Measurements from ENCODE around the gene ZNF157. TPM values are rescaled to one million over a fixed set of nuclear protein-coding genes. Genes with fewer than 3 reads are reported as not detected.

The ZNF157 gene
- total RNA-seq, 4 donors from 2014 or later: 0.89 to 2.0 (median 1.2) TPM

DNA sequence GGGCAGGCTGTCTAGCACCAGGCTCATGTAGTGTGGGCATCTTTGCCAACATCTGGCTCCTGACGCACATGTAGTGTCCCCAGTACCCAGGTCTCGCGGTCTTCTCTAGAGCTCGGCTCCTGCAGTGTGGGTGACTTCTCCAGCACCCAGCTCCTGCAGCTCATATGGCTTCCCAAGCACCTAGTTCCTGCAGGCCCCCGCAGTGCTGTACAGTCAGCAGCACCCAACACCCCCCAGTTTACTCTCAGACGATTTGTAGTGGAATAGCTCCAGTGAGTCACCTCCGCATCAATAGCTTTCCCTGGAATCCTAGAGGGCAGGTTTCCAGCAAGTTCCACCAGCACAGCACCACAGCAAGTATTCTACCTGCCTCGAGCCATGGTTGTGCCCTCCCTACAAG, 81.7 kb downstream of the ZNF157 start:
- TF ChIP-seq POLR2A (IDR thresholded peaks at IDR 0.05): no peak
- TF ChIP-seq, protein P1, sequence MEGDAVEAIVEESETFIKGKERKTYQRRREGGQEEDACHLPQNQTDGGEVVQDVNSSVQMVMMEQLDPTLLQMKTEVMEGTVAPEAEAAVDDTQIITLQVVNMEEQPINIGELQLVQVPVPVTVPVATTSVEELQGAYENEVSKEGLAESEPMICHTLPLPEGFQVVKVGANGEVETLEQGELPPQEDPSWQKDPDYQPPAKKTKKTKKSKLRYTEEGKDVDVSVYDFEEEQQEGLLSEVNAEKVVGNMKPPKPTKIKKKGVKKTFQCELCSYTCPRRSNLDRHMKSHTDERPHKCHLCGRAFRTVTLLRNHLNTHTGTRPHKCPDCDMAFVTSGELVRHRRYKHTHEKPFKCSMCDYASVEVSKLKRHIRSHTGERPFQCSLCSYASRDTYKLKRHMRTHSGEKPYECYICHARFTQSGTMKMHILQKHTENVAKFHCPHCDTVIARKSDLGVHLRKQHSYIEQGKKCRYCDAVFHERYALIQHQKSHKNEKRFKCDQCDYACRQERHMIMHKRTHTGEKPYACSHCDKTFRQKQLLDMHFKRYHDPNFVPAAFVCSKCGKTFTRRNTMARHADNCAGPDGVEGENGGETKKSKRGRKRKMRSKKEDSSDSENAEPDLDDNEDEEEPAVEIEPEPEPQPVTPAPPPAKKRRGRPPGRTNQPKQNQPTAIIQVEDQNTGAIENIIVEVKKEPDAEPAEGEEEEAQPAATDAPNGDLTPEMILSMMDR (IDR thresholded peaks at IDR 0.05): no peak
- intact Hi-C loops (cut with DNase I): no loop called here
- DNase-seq: no peak

DNA sequence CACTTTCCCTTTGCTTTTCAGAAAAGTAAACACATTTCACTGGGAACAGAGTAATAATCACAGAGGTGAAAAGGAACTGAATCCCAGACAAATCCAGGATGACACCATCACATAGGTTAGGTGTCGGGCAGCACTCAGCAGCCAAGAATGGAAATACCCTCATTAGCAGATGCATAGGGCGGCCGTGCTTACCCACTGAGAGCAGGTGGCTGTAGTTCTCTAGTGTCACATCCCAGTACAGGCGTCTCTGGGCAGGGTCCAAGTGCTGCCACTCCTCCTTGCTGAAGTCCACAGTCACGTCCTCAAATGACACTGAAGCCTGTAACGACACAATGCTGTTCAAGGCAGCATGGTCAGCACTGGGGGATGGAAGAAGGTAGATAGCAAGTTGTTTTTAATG, 85.7 kb downstream of the ZNF157 start:
- TF ChIP-seq, protein P1 (IDR thresholded peaks at IDR 0.05): no peak
- TF ChIP-seq POLR2A (IDR thresholded peaks at IDR 0.05): no peak
- no peak overlapping the region for H3K27ac ChIP-seq
- no peak overlapping the region for H3K4me3 ChIP-seq (replicated peaks in 1 of 3)
- H3K9me3 ChIP-seq: no peaks in the 10 kb centered on the region
- no peaks in the 10 kb centered on the region for H3K27me3 ChIP-seq
- peaks cover 6 to 14% of the 10 kb centered on the region in 2 donors for H3K36me3 ChIP-seq
- H3K4me1 ChIP-seq: no peaks in the 10 kb centered on the region
- WGBS, 2 donors: 97 to 100% methylated on average over 4 to 5 of the region's 6 CpGs
- intact Hi-C loops (cut with DNase I): no loop called here
- DNase-seq: no peak

More for the DNA sequence above, 81.7 kb downstream of the ZNF157 start:
- Histone ChIP-seq H3K9me3 (no peaks in the 10 kb centered on the region), H3K27me3 (no peaks in the 10 kb centered on the region), H3K4me3 (replicated peaks in 1 of 3) (no peak overlapping the region), H3K27ac (no peak overlapping the region), H3K4me1 (no peaks in the 10 kb centered on the region), H3K36me3 (peaks cover 6 to 22% of the 10 kb centered on the region in 2 donors)
- 100% methylated on average over 2 of the region's 8 CpGs; no CpG with 5 or more reads in 1 of the 2 donors for WGBS, 2 donors

DNA sequence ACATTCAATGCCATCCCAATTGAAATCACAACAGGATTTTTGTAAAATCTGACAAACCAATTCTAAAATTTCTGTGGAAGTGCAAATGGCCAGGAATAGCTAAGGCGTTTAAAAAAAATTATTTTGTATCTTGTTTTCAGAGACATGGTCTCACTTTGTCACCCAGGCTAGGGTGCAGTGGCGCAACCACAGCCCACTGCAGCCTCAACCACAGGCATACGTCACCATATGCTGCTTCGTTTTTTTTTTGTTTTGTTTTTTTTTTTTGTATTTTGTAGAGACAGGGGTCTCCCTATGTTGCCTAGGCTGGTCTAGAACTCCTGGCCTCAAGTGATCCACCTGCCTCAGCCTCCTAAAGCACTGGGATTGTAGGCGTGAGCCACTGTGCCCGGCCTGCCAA, 88.2 kb downstream of the ZNF157 start:
- Histone ChIP-seq H3K9me3 (no peaks in the 10 kb centered on the region), H3K4me1 (no peaks in the 10 kb centered on the region), H3K4me3 (replicated peaks in 1 of 3) (no peak overlapping the region), H3K27ac (no peak overlapping the region), H3K36me3 (peaks cover 0 to 7% of the 10 kb centered on the region in 2 donors), H3K27me3 (no peaks in the 10 kb centered on the region)
- intact Hi-C loops (cut with DNase I): no loop called here
- DNase-seq: no peak
- no peak for TF ChIP-seq POLR2A (IDR thresholded peaks at IDR 0.05)
- TF ChIP-seq, protein P1 (IDR thresholded peaks at IDR 0.05): no peak
- WGBS, 2 donors: 96 to 99% methylated on average over 6 of the region's 6 CpGs

DNA sequence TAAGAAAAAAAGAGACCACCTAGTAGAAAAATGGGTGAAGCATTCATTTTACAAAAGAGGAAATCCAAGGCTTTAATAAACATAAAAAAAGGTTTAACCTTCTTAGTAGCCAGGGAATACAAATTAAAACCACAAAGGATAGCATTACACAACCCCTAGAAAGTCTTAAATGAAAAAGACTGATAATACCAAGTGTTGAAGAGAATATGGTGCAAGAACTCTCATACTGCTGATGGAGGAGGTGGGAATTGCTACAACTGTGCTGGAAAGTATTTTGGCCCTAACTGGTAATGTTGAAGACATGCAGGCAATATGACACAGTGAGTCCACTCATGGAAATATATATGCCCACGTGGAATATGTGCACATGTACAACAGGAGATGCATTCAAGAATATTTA, 90.2 kb downstream of the ZNF157 start:
- 79 to 90% methylated on average over 1 of the region's 1 CpG for WGBS, 2 donors
- H3K27ac ChIP-seq: no peak overlapping the region
- H3K4me1 ChIP-seq: no peaks in the 10 kb centered on the region
- no peak overlapping the region for H3K4me3 ChIP-seq (replicated peaks in 1 of 3)
- H3K36me3 ChIP-seq: no peaks in the 10 kb centered on the region
- no peaks in the 10 kb centered on the region for H3K9me3 ChIP-seq
- H3K27me3 ChIP-seq: no peaks in the 10 kb centered on the region
- TF ChIP-seq POLR2A (IDR thresholded peaks at IDR 0.05): no peak
- TF ChIP-seq, protein P1 (IDR thresholded peaks at IDR 0.05): no peak
- intact Hi-C loops (cut with DNase I): no loop called here
- DNase-seq: no peak

Small RNA genes lying within 50 kb of the gene (small RNA-seq; reads per million reads assigned to genes)
- gene SNORA11C: 0.66 reads per million

Other genes with a start within 250 kb of the ZNF157 start
- gene NDUFB11, start 225.9 kb upstream of the ZNF157 start, total RNA-seq: 100 to 1,000 TPM in 3 of 4 donors, 10 to 100 TPM in 1; 68.5 to 179 (median 107) TPM
- gene RBM10, start 225.4 kb upstream of the ZNF157 start, total RNA-seq: 10 to 100 TPM; 26.5 to 43.0 (median 35.2) TPM
- gene UBA1, start 176.7 kb upstream of the ZNF157 start, total RNA-seq: 100 to 1,000 TPM; 159 to 293 (median 201) TPM
- gene CDK16, start 151.9 kb upstream of the ZNF157 start, total RNA-seq: 100 to 1,000 TPM in 2 of 4 donors, 10 to 100 TPM in 2; 76.6 to 111 (median 93.7) TPM
- 100 to 1,000 TPM in 1 of 4 donors, 10 to 100 TPM in 3; 61.9 to 128 (median 86.8) TPM for gene USP11, start 137.6 kb upstream of the ZNF157 start, total RNA-seq
- 10 to 100 TPM; 11.0 to 18.1 (median 14.5) TPM for gene ZNF41, start 112.6 kb downstream of the ZNF157 start, total RNA-seq
- gene ARAF, start 190.6 kb downstream of the ZNF157 start, total RNA-seq: 10 to 100 TPM; 34.0 to 59.4 (median 45.8) TPM
- gene TIMP1, start 211.9 kb downstream of the ZNF157 start, total RNA-seq: 100 to 1,000 TPM in 2 of 4 donors, 10 to 100 TPM in 2; 46.5 to 395 (median 89.3) TPM
- under 1 TPM in 2 of 4 donors, not detected in 2; 0.13 to 0.15 TPM for gene SYN1, start 249.3 kb downstream of the ZNF157 start, total RNA-seq